ENCODE results near the gene IWS1. TPM values are rescaled to one million over a fixed set of nuclear protein-coding genes. Genes with fewer than 3 reads are reported as not detected.

IWS1 gene
- total RNA-seq, 2 experiments from 2014 or later: 49.2 to 56.9 TPM

DNA sequence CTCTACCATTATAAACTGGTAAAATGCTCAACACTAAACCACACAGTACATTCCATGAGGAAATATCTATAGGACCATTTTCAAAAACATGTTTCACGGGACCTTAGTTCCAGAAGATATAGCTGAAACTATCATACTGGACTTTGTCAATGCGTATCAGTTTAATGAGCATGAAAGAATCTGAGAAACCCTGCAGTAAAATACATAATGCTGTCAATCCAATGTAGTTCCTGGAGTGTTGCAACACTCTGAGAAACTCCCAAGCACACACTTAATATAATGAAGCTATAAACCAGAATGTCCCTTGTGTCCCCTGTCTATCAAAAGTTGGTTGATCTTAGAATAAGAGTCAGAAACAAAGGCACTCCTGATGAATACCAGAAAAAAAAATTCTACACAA lies 16.2 kb downstream of the IWS1 start:
- H3K36me3 ChIP-seq (ENCODE audit: insufficient read depth, low read length): peaks cover 95% of the 10 kb centered on the region
- BruUV-seq (replicated peaks): no TSS peak
- H3K4me2 ChIP-seq (ENCODE audit: low read length): no peak overlapping the region
- no peak overlapping the region for H3K27ac ChIP-seq (ENCODE audit: low read depth, low read length, poor library complexity, severe bottlenecking)
- H3K4me3 ChIP-seq (ENCODE audit: low read depth, low read length, poor library complexity, severe bottlenecking): no peak overlapping the region
- H2AFZ ChIP-seq (ENCODE audit: low read length): no peak overlapping the region
- DNase-seq (ENCODE audit: low spot score): no peak
- peaks cover 97% of the 10 kb centered on the region for H3K79me2 ChIP-seq (ENCODE audit: insufficient read depth, low read depth, low read length)
- POLR2A ChIA-PET: interaction anchor here (0.7 to 1.2 kb wide), 4 partner anchors 9 to 31 kb away, joined by 3 to 4 read pairs (median 4); partner anchors contain the start of gene IWS1
- peaks cover 36% of the 10 kb centered on the region; the same call in 1 of the 2 replicates for H4K20me1 ChIP-seq (ENCODE audit: insufficient read depth, low read length)
- no peaks in the 10 kb centered on the region for H3K4me1 ChIP-seq (ENCODE audit: insufficient read depth, low read length, poor library complexity, severe bottlenecking)
- intact Hi-C loops (cut with micrococcal nuclease; ENCODE audit: unreplicated experiment): no loop called here
- TF ChIP-seq CTCF (conservative IDR thresholded peaks at IDR 0.05; ENCODE audit: low read length): no peak
- TF ChIP-seq EZH2phosphoT487 (IDR thresholded peaks at IDR 0.05; ENCODE audit: borderline replicate concordance, low read depth, low read length): no peak
- CTCF ChIA-PET (ENCODE audit: unreplicated experiment): no interaction called here
- H3K9me3 ChIP-seq (ENCODE audit: low read length): no peaks in the 10 kb centered on the region
- H3K9me2 ChIP-seq (ENCODE audit: insufficient read depth, low read length): no peaks in the 10 kb centered on the region

- H3K4me1 ChIP-seq (ENCODE audit: insufficient read depth, low read length, poor library complexity, severe bottlenecking): no peaks in the 10 kb centered on the region
- ChIA-PET POLR2A (interaction anchor here (0.9 to 1.2 kb wide), 3 partner anchors 10 to 30 kb away, joined by 3 to 9 read pairs (median 3); partner anchors contain the start of gene IWS1), CTCF (ENCODE audit: unreplicated experiment) (no interaction called here)
- H2AFZ ChIP-seq (ENCODE audit: low read length): no peak overlapping the region
- H3K36me3 ChIP-seq (ENCODE audit: insufficient read depth, low read length): peaks cover 95% of the 10 kb centered on the region
- H3K9me3 ChIP-seq (ENCODE audit: low read length): no peaks in the 10 kb centered on the region
- H3K27ac ChIP-seq (ENCODE audit: low read depth, low read length, poor library complexity, severe bottlenecking): no peak overlapping the region
- H3K79me2 ChIP-seq (ENCODE audit: insufficient read depth, low read depth, low read length): peaks cover 93% of the 10 kb centered on the region
- DNase-seq (ENCODE audit: low spot score): no peak
- H3K9me2 ChIP-seq (ENCODE audit: insufficient read depth, low read length): no peaks in the 10 kb centered on the region
- no peak overlapping the region for H3K4me3 ChIP-seq (ENCODE audit: low read depth, low read length, poor library complexity, severe bottlenecking)
- no peak overlapping the region for H3K4me2 ChIP-seq (ENCODE audit: low read length)
- intact Hi-C loops (cut with micrococcal nuclease; ENCODE audit: unreplicated experiment): no loop called here
- peaks cover 36% of the 10 kb centered on the region; the same call in 1 of the 2 replicates for H4K20me1 ChIP-seq (ENCODE audit: insufficient read depth, low read length)
- no TSS peak for BruUV-seq (replicated peaks)
- no peak for TF ChIP-seq CTCF (conservative IDR thresholded peaks at IDR 0.05; ENCODE audit: low read length)
- TF ChIP-seq EZH2phosphoT487 (IDR thresholded peaks at IDR 0.05; ENCODE audit: borderline replicate concordance, low read depth, low read length): no peak
Observed at GRCh38 chr2:127508631-127509034, 17.7 kb downstream of the IWS1 start.

- Histone ChIP-seq H3K9me2 (ENCODE audit: insufficient read depth, low read length) (no peaks in the 10 kb centered on the region), H3K36me3 (ENCODE audit: insufficient read depth, low read length) (peaks cover 94% of the 10 kb centered on the region), H4K20me1 (ENCODE audit: insufficient read depth, low read length) (peaks cover 38% of the 10 kb centered on the region), H3K4me2 (ENCODE audit: low read length) (no peak overlapping the region), H3K4me3 (ENCODE audit: low read depth, low read length, poor library complexity, severe bottlenecking) (no peak overlapping the region), H3K27ac (ENCODE audit: low read depth, low read length, poor library complexity, severe bottlenecking) (no peak overlapping the region), H2AFZ (ENCODE audit: low read length) (no peak overlapping the region), H3K79me2 (ENCODE audit: insufficient read depth, low read depth, low read length) (peaks cover 88% of the 10 kb centered on the region), H3K9me3 (ENCODE audit: low read length) (no peaks in the 10 kb centered on the region), H3K4me1 (ENCODE audit: insufficient read depth, low read length, poor library complexity, severe bottlenecking) (no peaks in the 10 kb centered on the region)
- intact Hi-C loops (cut with micrococcal nuclease; ENCODE audit: unreplicated experiment): no loop called here
- BruUV-seq (replicated peaks): no TSS peak
- ChIA-PET CTCF (ENCODE audit: unreplicated experiment) (no interaction called here), POLR2A (interaction anchor here (0.9 to 1.2 kb wide), 2 partner anchors 10 to 29 kb away, joined by 3 to 9 read pairs; no protein-coding TSS in a partner anchor)
- no peak for TF ChIP-seq CTCF (conservative IDR thresholded peaks at IDR 0.05; ENCODE audit: low read length)
- TF ChIP-seq EZH2phosphoT487 (IDR thresholded peaks at IDR 0.05; ENCODE audit: borderline replicate concordance, low read depth, low read length): no peak
- no peak for DNase-seq (ENCODE audit: low spot score)
Observed at GRCh38 chr2:127508023-127508630, 18.2 kb downstream of the IWS1 start.

All from OCI-LY7 (cell line).